KMS-11 (cell line): ENCODE results near the gene CTPS1.

Experiments
- H2AFZ ChIP-seq: fragments of 200-600 bp; sonication (generic); 2 replicates; pipeline ENCODE4 v1.6.1; 2016; ENCODE audit warnings: antibody characterized with exemption, mixed run types, low read depth
- H3K27ac ChIP-seq: fragments of 200-600 bp; sonication (generic); 2 replicates; pipeline ENCODE4 v1.6.1; 2016; ENCODE audit warnings: mild to moderate bottlenecking, mixed run types
- H3K27me3 ChIP-seq: fragments of 200-600 bp; sonication (generic); 2 replicates; pipeline ENCODE4 v1.6.1; 2017; ENCODE audit warnings: mild to moderate bottlenecking, low read depth, mixed run types, moderate library complexity; ENCODE audit not compliant: insufficient read depth
- H3K36me3 ChIP-seq: fragments of 200-600 bp; sonication (generic); 2 replicates; pipeline ENCODE4 v1.6.1; 2017; ENCODE audit warnings: mild to moderate bottlenecking, mixed run types; ENCODE audit not compliant: insufficient read depth
- H3K4me1 ChIP-seq: fragments of 200-600 bp; sonication (generic); 2 replicates; pipeline ENCODE4 v1.6.1; 2016; ENCODE audit warnings: mild to moderate bottlenecking, low read depth, mixed run types; ENCODE audit not compliant: poor library complexity, severe bottlenecking
- H3K4me2 ChIP-seq: fragments of 200-600 bp; sonication (generic); 2 replicates; pipeline ENCODE4 v1.7.0; 2016; ENCODE audit warnings: mild to moderate bottlenecking, mixed run types
- H3K4me3 ChIP-seq: fragments of 200-600 bp; sonication (generic); IDR thresholded peaks from 2 replicates; pipeline ENCODE4 v1.6.1; 2017; ENCODE audit warnings: low read depth, low read length, mixed read lengths; ENCODE audit not compliant: insufficient read depth
- H3K79me2 ChIP-seq: fragments of 200-600 bp; sonication (generic); 2 replicates; pipeline ENCODE4 v1.6.1; 2016; ENCODE audit warnings: low read depth, mixed run types; ENCODE audit not compliant: insufficient read depth
- H3K9ac ChIP-seq: fragments of 200-600 bp; sonication (generic); 2 replicates; pipeline ENCODE4 v1.6.1; 2016; ENCODE audit warnings: mild to moderate bottlenecking, mixed run types
- H4K20me1 ChIP-seq: fragments of 200-600 bp; sonication (generic); 2 replicates; pipeline ENCODE4 v1.6.1; 2016; ENCODE audit warnings: mild to moderate bottlenecking, mixed run types; ENCODE audit not compliant: insufficient read depth
- TF ChIP-seq, protein P1 (sequence below): fragments of 200-600 bp; sonication (generic); conservative IDR thresholded peaks from 2 replicates; pipeline ENCODE4 v1.6.1; 2017; ENCODE audit warnings: low read depth, mild to moderate bottlenecking, antibody characterized with exemption, low read length, moderate library complexity, mixed read lengths

CTPS1 gene

DNA sequence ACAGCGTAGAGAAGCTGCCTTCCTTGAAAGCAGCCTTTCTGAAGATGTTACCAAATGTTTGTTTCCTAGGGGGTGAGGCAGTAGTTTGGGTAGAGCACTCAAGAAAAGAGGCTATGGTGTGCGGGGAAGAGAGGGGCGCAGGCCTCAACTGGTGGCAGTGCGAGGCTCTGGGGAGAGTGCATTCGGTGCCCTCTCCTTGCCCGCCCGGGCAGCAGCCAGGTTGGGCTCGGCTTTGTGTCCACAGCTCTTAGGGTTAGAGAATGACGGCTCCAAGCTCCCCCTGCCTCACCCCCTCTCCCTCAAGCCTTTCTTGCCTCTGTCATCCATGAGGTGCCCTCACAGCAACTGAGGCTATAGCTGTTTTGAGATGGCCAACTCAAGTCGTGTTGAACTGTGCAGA is 42.9 kb downstream of the CTPS1 start:
- Histone ChIP-seq H2AFZ (no peak overlapping the region), H3K79me2 (no peaks in the 10 kb centered on the region), H3K27me3 (no peaks in the 10 kb centered on the region), H4K20me1 (no peaks in the 10 kb centered on the region), H3K9ac (no peak overlapping the region), H3K4me1 (no peaks in the 10 kb centered on the region), H3K27ac (no peak overlapping the region), H3K4me2 (no peak overlapping the region), H3K4me3 (no peak overlapping the region), H3K36me3 (no peaks in the 10 kb centered on the region)
- TF ChIP-seq, protein P1, sequence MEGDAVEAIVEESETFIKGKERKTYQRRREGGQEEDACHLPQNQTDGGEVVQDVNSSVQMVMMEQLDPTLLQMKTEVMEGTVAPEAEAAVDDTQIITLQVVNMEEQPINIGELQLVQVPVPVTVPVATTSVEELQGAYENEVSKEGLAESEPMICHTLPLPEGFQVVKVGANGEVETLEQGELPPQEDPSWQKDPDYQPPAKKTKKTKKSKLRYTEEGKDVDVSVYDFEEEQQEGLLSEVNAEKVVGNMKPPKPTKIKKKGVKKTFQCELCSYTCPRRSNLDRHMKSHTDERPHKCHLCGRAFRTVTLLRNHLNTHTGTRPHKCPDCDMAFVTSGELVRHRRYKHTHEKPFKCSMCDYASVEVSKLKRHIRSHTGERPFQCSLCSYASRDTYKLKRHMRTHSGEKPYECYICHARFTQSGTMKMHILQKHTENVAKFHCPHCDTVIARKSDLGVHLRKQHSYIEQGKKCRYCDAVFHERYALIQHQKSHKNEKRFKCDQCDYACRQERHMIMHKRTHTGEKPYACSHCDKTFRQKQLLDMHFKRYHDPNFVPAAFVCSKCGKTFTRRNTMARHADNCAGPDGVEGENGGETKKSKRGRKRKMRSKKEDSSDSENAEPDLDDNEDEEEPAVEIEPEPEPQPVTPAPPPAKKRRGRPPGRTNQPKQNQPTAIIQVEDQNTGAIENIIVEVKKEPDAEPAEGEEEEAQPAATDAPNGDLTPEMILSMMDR = no peak

DNA sequence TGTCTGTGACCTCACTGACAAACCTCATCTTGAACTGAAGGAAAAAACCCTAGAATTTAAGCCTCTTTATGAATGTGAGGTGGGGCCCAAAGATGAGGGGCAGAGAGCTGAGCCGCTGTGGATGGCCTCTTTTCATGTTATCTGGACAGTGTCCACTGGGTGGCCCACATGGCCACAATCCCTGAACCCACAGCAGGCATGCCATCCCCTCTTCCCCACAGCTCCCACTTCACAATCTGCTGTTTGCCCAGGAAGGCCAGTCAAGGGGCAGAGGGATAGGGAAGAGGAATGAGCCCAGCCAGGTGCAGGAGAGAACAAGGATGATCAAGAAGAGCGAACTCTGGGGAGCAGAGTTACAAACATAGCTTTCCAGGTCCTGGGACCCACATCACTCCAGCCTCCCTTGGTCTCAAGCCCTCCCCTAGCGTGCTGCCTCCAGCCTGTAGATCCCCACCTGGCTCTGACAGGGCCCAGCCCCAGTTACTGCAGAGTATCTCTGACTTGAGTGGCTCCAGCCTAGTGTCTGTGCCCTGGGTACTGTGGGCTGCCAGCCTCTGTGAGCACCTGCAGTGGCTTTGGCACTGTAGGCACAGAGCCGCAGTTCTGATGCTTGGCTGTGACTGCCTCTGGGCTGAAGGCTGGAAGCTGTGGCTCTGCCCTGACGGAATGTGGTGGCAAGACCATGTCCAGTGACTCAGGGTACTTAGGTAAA is 43.9 kb downstream of the CTPS1 start:
- Histone ChIP-seq H3K27me3 (no peaks in the 10 kb centered on the region), H3K79me2 (no peaks in the 10 kb centered on the region), H3K4me2 (no peak overlapping the region), H3K4me1 (no peaks in the 10 kb centered on the region), H3K36me3 (no peaks in the 10 kb centered on the region), H3K9ac (no peak overlapping the region), H2AFZ (no peak overlapping the region), H3K27ac (no peak overlapping the region), H4K20me1 (no peaks in the 10 kb centered on the region), H3K4me3 (no peak overlapping the region)
- TF ChIP-seq, protein P1 = no peak

DNA sequence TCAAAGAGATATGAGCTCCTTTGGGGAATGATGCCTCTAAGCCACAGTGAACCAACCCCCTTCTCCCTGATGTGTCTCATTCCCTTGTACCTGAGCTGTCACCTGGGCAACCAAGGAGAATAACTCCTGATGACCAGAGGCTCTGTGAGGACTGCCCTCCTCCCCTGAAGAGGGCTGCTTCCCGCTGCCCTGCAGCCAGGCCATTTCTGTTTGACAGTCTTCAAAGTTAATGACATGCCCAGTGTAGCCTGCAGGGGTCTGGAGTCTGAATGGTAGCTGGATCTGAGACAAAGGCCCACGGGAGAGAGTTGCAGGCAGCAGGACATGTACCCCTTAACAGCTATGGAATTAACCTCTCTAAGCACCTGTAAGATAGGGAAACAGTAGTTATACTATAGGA is 45.5 kb downstream of the CTPS1 start:
- Histone ChIP-seq H2AFZ (no peak overlapping the region), H3K79me2 (no peaks in the 10 kb centered on the region), H3K9ac (no peak overlapping the region), H4K20me1 (no peaks in the 10 kb centered on the region), H3K4me2 (no peak overlapping the region), H3K27ac (no peak overlapping the region), H3K36me3 (no peaks in the 10 kb centered on the region), H3K4me3 (no peak overlapping the region), H3K4me1 (no peaks in the 10 kb centered on the region), H3K27me3 (no peaks in the 10 kb centered on the region)
- TF ChIP-seq, protein P1 = no peak

DNA sequence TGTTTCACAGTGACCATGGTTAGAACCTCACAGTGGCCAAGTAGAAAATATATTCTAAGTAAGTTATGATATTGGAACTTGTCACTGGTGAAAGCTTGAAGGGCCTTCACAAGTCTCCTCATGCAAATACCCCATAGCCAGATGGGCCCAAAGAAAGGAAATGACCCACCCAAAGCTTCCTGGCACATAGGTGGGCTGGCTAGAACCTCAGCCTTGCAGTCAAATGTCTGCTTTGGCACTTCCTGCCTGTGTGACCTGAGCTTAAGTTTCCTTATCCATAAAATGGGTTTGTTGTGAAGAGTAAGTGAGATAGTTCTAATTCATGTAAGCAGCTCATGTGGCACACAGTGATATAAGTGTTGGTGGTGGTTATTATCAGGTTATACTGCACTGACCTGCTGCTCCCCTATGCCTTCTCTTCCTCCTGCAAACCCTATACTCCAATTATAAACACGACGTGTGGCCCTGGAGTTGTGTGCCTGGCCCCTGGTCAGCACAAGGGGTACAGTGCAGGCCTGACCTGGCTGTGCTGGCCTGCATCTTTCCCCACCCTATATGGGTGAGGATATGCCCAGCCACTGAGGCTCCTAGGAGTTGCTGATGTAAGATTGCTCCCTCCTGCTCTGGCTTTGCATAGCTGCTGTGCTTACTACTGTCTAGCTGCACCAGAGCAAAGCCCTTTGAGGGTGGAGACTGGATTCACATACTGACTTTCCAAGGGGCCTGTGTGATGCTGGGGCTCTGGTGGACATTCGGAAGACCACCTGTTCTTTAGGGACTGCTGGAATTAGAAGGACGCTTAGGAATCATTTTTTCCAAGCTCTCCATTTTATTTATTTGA is 46.7 kb downstream of the CTPS1 start:
- H3K4me3 ChIP-seq = no peak overlapping the region
- no peaks in the 10 kb centered on the region for H3K79me2 ChIP-seq
- H3K4me2 ChIP-seq = no peak overlapping the region
- H3K27me3 ChIP-seq = no peaks in the 10 kb centered on the region
- TF ChIP-seq, protein P1 = no peak
- no peaks in the 10 kb centered on the region for H4K20me1 ChIP-seq
- H3K4me1 ChIP-seq = no peaks in the 10 kb centered on the region
- no peak overlapping the region for H3K27ac ChIP-seq
- no peaks in the 10 kb centered on the region for H3K36me3 ChIP-seq
- no peak overlapping the region for H3K9ac ChIP-seq
- H2AFZ ChIP-seq = no peak overlapping the region
